Activated CD8-positive, alpha-beta memory T cell treated with anti-CD3 and anti-CD28 coated beads, Interleukin-2, amount 50 U/mL, for 48 hours (primary cell): Measurements from ENCODE around the gene ANKMY1.

Experiments
- DNase-seq: peaks from one replicate; pipeline ENCODE4 v3.0.0-alpha.2; 2020

ANKMY1 gene

GRCh38 chr2:240539101-240539500, 18.7 kb downstream of the ANKMY1 start:
- peak; percentile 30 for DNase-seq

GRCh38 chr2:240538031-240538780, 19.6 kb downstream of the ANKMY1 start:
- DNase-seq = peak; percentile 32

- DNase-seq = no peak
Measured at GRCh38 chr2:240532031-240532775, 25.6 kb downstream of the ANKMY1 start.

- DNase-seq = no peak
Measured at GRCh38 chr2:240531038-240531437, 26.8 kb downstream of the ANKMY1 start.

GRCh38 chr2:240530181-240530580, 27.6 kb downstream of the ANKMY1 start:
- peak; percentile 33 for DNase-seq

- peak; percentile 34 for DNase-seq
Measured at GRCh38 chr2:240529344-240529999, 28.3 kb downstream of the ANKMY1 start.

- DNase-seq = peak; percentile 30
Measured at GRCh38 chr2:240528406-240529040, 29.3 kb downstream of the ANKMY1 start.

GRCh38 chr2:240527153-240527750, 30.5 kb downstream of the ANKMY1 start:
- no peak for DNase-seq

GRCh38 chr2:240526521-240526920, 31.3 kb downstream of the ANKMY1 start:
- peak; percentile 17 for DNase-seq

- peak; percentile 8 for DNase-seq
Measured at GRCh38 chr2:240525802-240526201, 32.0 kb downstream of the ANKMY1 start.

- DNase-seq = peak; percentile 37
Measured at GRCh38 chr2:240524963-240525718, 32.6 kb downstream of the ANKMY1 start.

GRCh38 chr2:240523451-240524281, 34.1 kb downstream of the ANKMY1 start:
- DNase-seq = peak; percentile 40

GRCh38 chr2:240522406-240522805, 35.4 kb downstream of the ANKMY1 start:
- DNase-seq = peak; percentile 20

- peak; percentile 34 for DNase-seq
Measured at GRCh38 chr2:240521885-240522284, 35.9 kb downstream of the ANKMY1 start.

GRCh38 chr2:240520974-240521350, 36.8 kb downstream of the ANKMY1 start:
- peak; percentile 42 for DNase-seq

GRCh38 chr2:240520130-240520973, 37.4 kb downstream of the ANKMY1 start:
- DNase-seq = peak; percentile 52

- DNase-seq = peak; percentile 20
Measured at GRCh38 chr2:240519396-240520129, 38.2 kb downstream of the ANKMY1 start.

- DNase-seq = peak; percentile 22
Measured at GRCh38 chr2:240518981-240519380, 38.8 kb downstream of the ANKMY1 start.

- DNase-seq = no peak
Measured at GRCh38 chr2:240517342-240517741, 40.4 kb downstream of the ANKMY1 start.
